ENCODE measurements around the gene OSBP2.
"Not testable (repeated sequence)": the region's sequence is repeated elsewhere in the genome, so short reads cannot be mapped to it uniquely, and the experiment has no call there.

The OSBP2 gene, protein sequence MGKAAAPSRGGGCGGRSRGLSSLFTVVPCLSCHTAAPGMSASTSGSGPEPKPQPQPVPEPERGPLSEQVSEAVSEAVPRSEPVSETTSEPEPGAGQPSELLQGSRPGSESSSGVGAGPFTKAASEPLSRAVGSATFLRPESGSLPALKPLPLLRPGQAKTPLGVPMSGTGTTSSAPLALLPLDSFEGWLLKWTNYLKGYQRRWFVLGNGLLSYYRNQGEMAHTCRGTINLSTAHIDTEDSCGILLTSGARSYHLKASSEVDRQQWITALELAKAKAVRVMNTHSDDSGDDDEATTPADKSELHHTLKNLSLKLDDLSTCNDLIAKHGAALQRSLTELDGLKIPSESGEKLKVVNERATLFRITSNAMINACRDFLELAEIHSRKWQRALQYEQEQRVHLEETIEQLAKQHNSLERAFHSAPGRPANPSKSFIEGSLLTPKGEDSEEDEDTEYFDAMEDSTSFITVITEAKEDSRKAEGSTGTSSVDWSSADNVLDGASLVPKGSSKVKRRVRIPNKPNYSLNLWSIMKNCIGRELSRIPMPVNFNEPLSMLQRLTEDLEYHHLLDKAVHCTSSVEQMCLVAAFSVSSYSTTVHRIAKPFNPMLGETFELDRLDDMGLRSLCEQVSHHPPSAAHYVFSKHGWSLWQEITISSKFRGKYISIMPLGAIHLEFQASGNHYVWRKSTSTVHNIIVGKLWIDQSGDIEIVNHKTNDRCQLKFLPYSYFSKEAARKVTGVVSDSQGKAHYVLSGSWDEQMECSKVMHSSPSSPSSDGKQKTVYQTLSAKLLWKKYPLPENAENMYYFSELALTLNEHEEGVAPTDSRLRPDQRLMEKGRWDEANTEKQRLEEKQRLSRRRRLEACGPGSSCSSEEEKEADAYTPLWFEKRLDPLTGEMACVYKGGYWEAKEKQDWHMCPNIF

GRCh38 chr22:30694640-30695350 lies at the start of gene OSBP2:
Gene OSBP2, plus strand, starts transcription at chr22:30694874. Its CDS starts 36 bp downstream, at chr22:30694910.
- peak in 3 of 4 experiments; percentile 3 to 7 (median 7) for DNase-seq

- DNase-seq: no peak
Measured at GRCh38 chr22:30646518-30647160, 48.0 kb upstream of the OSBP2 start.

DNA sequence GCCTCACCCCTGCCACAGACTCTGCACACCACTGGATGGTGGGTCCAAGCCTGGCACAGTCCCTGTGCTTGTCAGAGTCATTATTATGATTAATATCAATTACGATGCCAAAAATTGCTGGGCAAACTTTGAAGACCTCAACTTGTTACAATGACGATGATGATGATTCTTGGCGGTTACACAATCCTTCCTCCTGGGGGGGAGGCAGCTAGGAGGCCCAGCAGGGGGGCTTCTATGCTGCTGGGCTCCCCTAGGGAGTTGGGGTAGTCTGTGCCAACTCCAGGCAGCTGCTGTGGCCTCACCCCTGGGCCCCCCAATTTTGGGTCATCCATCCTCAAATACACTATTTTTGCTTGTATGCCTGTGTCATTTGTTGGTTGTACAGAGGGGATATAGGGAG lies 47.1 kb upstream of the OSBP2 start:
- no peak for DNase-seq

- DNase-seq: no peak
Measured at GRCh38 chr22:30648825-30649224, 45.8 kb upstream of the OSBP2 start.

GRCh38 chr22:30649430-30650007 lies 45.2 kb upstream of the OSBP2 start:
- peak; percentile 26 to 44 (median 36) for DNase-seq

- DNase-seq: no peak
Measured at GRCh38 chr22:30650508-30651116, 44.1 kb upstream of the OSBP2 start.

GRCh38 chr22:30652852-30653251 lies 41.8 kb upstream of the OSBP2 start:
- DNase-seq: no peak

DNA sequence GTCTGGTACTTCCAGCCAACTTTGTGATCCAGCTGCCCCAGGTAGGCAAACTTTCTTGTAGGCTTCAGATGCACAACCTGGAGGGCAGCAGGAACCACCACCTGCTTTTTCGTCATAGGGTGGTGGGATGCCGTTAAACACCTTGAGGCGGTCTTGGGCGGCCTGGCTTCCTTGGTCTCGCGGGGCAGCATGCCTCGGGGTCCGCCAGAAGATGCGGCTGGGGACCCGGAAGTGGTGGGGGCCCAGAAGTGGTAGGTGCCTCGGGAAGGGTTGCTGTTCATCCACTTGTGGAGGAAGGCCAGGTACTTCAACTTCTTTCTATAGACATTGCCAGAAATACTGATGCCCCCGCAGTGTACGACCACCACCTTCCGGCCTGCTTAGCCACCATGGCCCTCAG lies 40.3 kb upstream of the OSBP2 start:
- no peak for DNase-seq

GRCh38 chr22:30655532-30655931 lies 39.1 kb upstream of the OSBP2 start:
- DNase-seq: no peak

- DNase-seq: no peak
Measured at GRCh38 chr22:30662040-30662439, 32.6 kb upstream of the OSBP2 start.

- DNase-seq: no peak
Measured at GRCh38 chr22:30664798-30665197, 29.9 kb upstream of the OSBP2 start.

DNA sequence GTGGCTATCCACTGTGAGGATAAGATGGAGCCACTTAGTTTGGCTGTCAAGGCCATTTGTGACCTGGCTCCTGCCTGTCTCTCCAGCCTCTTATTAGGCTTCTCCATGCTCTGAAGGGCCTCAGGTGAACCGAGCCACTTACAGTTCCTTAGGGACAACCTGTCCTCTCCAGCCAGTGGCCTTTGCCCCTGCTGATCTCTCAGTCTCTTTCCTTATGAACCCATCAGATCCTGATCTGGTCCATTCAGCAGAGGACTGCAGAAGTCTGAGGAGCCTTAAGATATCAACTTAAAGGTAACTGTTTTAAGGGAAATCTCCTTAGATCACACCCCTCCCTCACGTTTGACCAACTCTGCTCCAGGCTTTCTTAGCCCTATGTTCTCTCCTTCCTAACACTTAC lies 29.4 kb upstream of the OSBP2 start:
- DNase-seq: no peak

GRCh38 chr22:30665786-30666185 lies 28.9 kb upstream of the OSBP2 start:
- DNase-seq: no peak

DNA sequence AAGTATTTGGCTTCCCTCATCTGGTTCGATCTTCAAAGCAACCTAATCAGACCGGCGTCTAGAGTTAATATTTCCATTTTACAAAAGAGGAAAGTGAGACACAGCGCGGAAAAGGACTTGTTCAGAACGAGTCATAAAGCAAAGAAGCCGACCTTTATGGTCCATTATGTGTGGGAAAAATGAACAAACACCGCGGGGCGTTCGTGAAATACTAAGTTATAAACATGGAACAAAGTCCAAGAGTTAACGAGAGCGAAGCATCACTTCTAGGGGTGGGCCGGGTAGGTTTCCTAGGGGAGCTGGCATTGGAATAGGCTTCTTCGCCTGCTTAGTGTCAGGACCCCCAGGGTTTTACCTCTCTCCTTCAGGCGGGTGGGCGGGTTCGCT lies 27.6 kb upstream of the OSBP2 start:
- DNase-seq: no peak

DNA sequence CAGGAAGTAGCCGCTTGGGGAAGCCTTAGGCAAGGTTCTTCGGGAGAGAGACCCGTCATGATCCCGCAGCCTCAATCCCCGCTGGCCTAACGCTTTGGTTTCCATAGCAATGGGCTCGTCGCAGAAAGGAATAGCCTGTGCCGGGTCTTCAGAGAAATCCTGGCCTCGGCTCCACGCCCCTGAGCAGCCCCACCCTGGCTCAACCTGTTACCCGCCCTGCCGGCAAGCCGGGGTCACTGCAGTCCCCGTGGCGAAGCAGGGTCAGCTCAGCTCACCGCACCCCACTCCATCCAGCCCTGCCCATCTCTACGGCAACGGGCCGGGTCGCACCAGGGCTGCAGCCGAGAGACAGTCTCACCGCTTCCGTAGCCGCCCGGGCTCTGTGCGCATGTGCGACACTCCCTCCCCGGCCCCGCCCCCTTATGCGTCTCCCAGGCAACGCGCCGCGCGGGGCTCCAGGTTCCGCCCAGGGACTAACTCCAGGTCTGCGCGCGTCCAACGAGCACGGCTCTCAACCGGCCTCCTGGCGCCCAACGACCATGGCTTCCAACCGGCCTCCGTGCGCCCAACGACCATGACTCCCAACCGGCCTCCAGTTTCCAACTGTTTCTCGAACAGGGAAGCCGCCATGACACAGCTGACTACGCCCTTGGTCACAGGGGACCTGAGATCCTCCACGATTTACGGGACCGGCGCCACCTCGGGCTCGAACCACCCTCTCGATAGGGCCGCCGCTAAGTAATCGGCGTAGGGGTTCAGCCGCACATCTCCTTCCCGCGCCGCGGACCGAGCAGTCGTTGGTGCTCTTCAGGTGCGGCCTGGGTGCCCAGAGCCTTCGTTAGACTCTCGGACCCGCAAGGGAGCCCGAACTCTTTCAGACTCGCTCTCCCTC lies 26.9 kb upstream of the OSBP2 start, which contains the start of gene DUSP18:
TSS of gene DUSP18 (minus strand) at position 382 of the 892 bp plus-strand sequence. CDS start 3,872 bp downstream, outside the sequence.
- DNase-seq: peak; percentile 86 to 94 (median 92)

GRCh38 chr22:30668386-30668710 lies 26.3 kb upstream of the OSBP2 start:
- DNase-seq: no peak

- no peak for DNase-seq
Measured at GRCh38 chr22:30671071-30671470, 23.6 kb upstream of the OSBP2 start.

GRCh38 chr22:30673136-30673535 lies 21.5 kb upstream of the OSBP2 start:
- no peak for DNase-seq

DNA sequence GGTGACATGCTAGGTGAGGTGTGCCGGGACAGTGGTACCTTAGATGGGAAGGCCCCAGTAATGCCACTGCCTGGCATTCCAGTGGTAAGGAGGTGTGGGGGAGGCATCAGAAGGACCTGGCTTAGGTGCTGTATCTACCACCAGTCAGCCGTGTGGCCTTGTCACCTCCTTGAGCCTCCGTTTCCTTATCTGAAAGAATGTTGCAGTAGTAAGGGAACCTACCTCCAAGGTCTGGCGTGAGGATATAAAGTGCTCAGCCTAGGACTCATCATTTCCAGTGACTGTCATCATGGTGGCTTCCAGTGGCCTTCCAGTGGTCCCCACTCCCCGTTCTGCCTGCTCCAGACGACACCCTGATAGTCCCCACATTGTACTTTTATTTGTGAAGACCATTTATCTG lies 20.2 kb upstream of the OSBP2 start:
- DNase-seq: no peak

DNA sequence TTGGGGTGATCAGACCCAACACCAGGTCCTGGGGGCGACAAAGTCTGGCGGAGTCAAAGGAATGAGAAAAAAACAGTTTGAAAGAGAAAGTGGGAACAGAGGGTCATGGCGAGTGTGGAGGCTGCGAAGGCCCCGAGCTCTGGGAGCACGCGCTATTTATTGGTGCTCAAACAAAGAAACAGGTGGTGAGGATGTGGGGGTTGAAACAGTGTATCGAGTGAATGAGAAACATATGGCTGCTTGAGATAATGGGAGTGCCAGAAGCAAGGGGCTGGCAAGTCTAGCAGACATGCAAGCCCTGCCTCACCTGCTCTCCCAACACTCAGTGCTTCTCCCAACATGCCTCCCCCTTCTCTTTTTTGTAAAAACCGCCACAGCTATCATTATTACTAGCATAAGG lies 19.2 kb upstream of the OSBP2 start:
- DNase-seq: no peak

DNA sequence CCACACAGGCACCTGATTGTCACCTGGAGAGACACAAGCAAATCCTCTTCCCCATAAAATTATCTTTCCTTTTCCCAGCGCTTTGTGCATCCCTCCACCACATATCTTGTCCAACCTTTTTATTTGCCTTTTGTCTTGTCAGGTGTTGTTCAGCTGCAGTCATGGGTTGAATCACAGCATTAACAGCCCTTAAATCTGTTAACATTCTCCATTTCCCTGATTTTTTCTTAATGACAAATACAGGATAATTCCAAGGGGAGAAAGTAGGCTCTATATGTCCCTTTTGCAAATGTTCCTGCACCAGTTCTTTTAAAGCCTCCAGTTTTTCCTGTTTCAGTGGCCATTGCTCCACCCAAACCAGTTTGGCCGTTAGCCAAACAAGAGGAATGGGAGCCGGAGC lies 18.1 kb upstream of the OSBP2 start:
- DNase-seq: not testable (repeated sequence)

All from activated naive CD4-positive, alpha-beta T cell (primary cell).